Gastrocnemius medialis (tissue), 4 donors: ENCODE results near the gene TCF12.

Experiments
- POLR2A ChIP-seq, 2 donors: fragments of 450-650 bp; IDR thresholded peaks; one replicate each; pipeline ENCODE4 v1.6.1; 2017; ENCODE audit warnings: antibody characterized with exemption in 2 of 2, mild to moderate bottlenecking in 2 of 2, moderate library complexity in 2 of 2
- TF ChIP-seq, protein P1 (sequence below), 5 experiments: fragments of 450-650 bp in 3 of 5; fragments of 200-600 bp in 2 of 5; sonication (generic) in 2 of 5; IDR thresholded peaks in 4 of 5; conservative IDR thresholded peaks in 1 of 5; 1 replicate in 4 of 5; 2 replicates in 1 of 5; pipeline ENCODE4 v1.5.1; 2016 to 2019; ENCODE audit warnings: antibody characterized with exemption in 5 of 5, mild to moderate bottlenecking in 3 of 5, moderate library complexity in 3 of 5

DNA sequence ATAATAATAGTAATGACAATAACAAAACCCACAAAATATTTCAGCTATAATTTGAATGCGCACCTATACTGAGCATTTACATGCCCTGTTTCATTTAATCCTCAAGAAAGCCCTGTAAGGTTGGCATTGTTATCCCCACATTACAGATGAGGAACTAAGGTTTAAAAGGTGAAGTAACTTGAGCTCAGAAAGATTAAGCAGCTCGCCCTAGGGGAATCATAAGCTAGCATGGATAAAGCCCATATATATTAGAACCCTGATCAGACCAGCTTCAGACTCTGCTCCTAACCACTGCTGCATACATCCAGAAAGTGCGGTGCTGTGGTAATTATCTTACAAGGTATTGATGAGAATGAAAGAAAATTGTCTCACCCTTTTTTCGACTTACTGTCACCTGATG is 316.7 kb downstream of the TCF12 start:
- no peak for TF ChIP-seq POLR2A (IDR thresholded peaks at IDR 0.05)
- TF ChIP-seq, protein P1, sequence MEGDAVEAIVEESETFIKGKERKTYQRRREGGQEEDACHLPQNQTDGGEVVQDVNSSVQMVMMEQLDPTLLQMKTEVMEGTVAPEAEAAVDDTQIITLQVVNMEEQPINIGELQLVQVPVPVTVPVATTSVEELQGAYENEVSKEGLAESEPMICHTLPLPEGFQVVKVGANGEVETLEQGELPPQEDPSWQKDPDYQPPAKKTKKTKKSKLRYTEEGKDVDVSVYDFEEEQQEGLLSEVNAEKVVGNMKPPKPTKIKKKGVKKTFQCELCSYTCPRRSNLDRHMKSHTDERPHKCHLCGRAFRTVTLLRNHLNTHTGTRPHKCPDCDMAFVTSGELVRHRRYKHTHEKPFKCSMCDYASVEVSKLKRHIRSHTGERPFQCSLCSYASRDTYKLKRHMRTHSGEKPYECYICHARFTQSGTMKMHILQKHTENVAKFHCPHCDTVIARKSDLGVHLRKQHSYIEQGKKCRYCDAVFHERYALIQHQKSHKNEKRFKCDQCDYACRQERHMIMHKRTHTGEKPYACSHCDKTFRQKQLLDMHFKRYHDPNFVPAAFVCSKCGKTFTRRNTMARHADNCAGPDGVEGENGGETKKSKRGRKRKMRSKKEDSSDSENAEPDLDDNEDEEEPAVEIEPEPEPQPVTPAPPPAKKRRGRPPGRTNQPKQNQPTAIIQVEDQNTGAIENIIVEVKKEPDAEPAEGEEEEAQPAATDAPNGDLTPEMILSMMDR (IDR thresholded peaks at IDR 0.05 in 4 of 5, conservative IDR thresholded peaks at IDR 0.05 in 1 of 5): no peak
